HepG2 (cell line): Measurements from ENCODE around the gene KDM2B. TPM values are rescaled to one million over a fixed set of nuclear protein-coding genes. Genes with fewer than 3 reads are reported as not detected.

ENCODE experiments used
- ATAC-seq: fragments of 200-7000 bp; cut with Tn5 transposase; 3 replicates; pipeline ENCODE4 v1.9.1; 2020; ENCODE audit warnings: mild to moderate bottlenecking, moderate library complexity
- BruUV-seq: library from RNA; stranded (reverse); fragments of 400-500 nt; replicated peaks from 2 replicates; lab custom pipeline; 2021; lab: Mats Ljungman, UMichigan
- CTCF ChIA-PET: fragments of 300-600 bp; formaldehyde crosslinking; extraction: SDS; loops from one replicate; lab custom pipeline; 2021; ENCODE audit warnings: low total read pairs, inconsistent platforms, low intra/inter-chr PET ratio; lab: Yijun Ruan, JAX
- POLR2A ChIA-PET: fragments of 350-600 bp; sonication (Branson Sonifier 250); formaldehyde crosslinking; loops from one replicate; lab custom pipeline; 2020; ENCODE audit warnings: antibody characterized with exemption, inconsistent platforms; lab: Yijun Ruan, JAX
- DNase-seq: peaks from one replicate; pipeline ENCODE4 v3.0.0-alpha.2; 2015; ENCODE audit warnings: low spot score
- FAIRE-seq: peaks from 3 replicates; lab custom pipeline; 2011; peaks lifted over from hg19 to GRCh38; lab: Jason Lieb, UNC
- H2AFZ ChIP-seq: one replicate; pipeline ENCODE4 v1.6.1; 2011; ENCODE audit warnings: low read length, inconsistent platforms
- H3K27ac ChIP-seq: fragments of 300-600 bp; 3 replicates; pipeline ENCODE4 v1.8.0; 2011; ENCODE audit warnings: mixed run types, mild to moderate bottlenecking, mixed read lengths, low read length, inconsistent platforms; ENCODE audit not compliant: insufficient read depth; ENCODE audit errors: extremely low read length
- H3K27me3 ChIP-seq, 2 experiments: fragments of 200-600 bp in 1 of 2; 2 replicates in 1 of 2; 3 replicates in 1 of 2; pipeline versions ENCODE4 v1.6.0 to v1.8.0; 2011; ENCODE audit warnings: low read length in 2 of 2, mild to moderate bottlenecking in 2 of 2, moderate library complexity in 2 of 2, inconsistent platforms in 1 of 2; ENCODE audit not compliant: insufficient read depth in 2 of 2, control insufficient read depth in 1 of 2
- H3K36me3 ChIP-seq, 2 experiments: fragments of 200-600 bp in 1 of 2; replicated peaks in 1 of 2; 2 replicates in 1 of 2; 3 replicates in 1 of 2; pipeline versions ENCODE4 v1.5.1 to v1.8.0; 2011; ENCODE audit warnings: low read length in 2 of 2, inconsistent platforms in 1 of 2; ENCODE audit not compliant: insufficient read depth in 2 of 2, control insufficient read depth in 1 of 2
- H3K4me1 ChIP-seq: 2 replicates; pipeline ENCODE4 v1.5.1; 2012; ENCODE audit warnings: low read length, inconsistent platforms; ENCODE audit not compliant: insufficient read depth
- H3K4me2 ChIP-seq: 2 replicates; pipeline ENCODE4 v1.6.0; 2011; ENCODE audit warnings: low read depth, low read length, inconsistent platforms
- H3K4me3 ChIP-seq, 3 experiments: fragments of 200-600 bp in 1 of 3; sonication (generic), shearing (Covaris generic) in 1 of 3; replicated peaks in 1 of 3; 2 replicates each; pipeline ENCODE4 v1.5.1; 2011 to 2016; ENCODE audit warnings: low read length in 3 of 3, inconsistent platforms in 2 of 3, low read depth in 2 of 3, mild to moderate bottlenecking in 2 of 3, control low read depth in 1 of 3, mixed read lengths in 1 of 3; ENCODE audit not compliant: insufficient read depth in 1 of 3
- H3K79me2 ChIP-seq: one replicate; pipeline ENCODE4 v1.6.1; 2011; ENCODE audit warnings: low read length, inconsistent platforms; ENCODE audit not compliant: insufficient read depth
- H3K9ac ChIP-seq: 2 replicates; pipeline ENCODE4 v1.6.0; 2011; ENCODE audit warnings: mild to moderate bottlenecking, low read depth, low read length, inconsistent platforms; ENCODE audit not compliant: insufficient read depth
- H3K9me3 ChIP-seq: 2 replicates; pipeline ENCODE4 v1.5.1; 2012; ENCODE audit warnings: mild to moderate bottlenecking, low read length
- H4K20me1 ChIP-seq: 2 replicates; pipeline ENCODE4 v1.6.0; 2011; ENCODE audit warnings: inconsistent platforms, mild to moderate bottlenecking, low read length, moderate library complexity; ENCODE audit not compliant: insufficient read depth
- BCL6 ChIP-seq: IDR thresholded peaks from 2 replicates; pipeline ENCODE4 v1.6.1; 2016; ENCODE audit warnings: missing genetic modification reagents, missing compliant biosample characterization
- YEATS4 ChIP-seq: sonication (generic); formaldehyde crosslinking; IDR thresholded peaks from 2 replicates; pipeline ENCODE4 v1.4.0; 2020; ENCODE audit warnings: missing genetic modification reagents, borderline replicate concordance
- ZNF160 ChIP-seq: sonication (generic); formaldehyde crosslinking; IDR thresholded peaks from 2 replicates; pipeline ENCODE4 v1.8.0; 2022; ENCODE audit warnings: mild to moderate bottlenecking, inconsistent platforms, missing genetic modification reagents
- ZNF33A ChIP-seq: sonication (generic); formaldehyde crosslinking; IDR thresholded peaks from 2 replicates; pipeline ENCODE4 v1.5.1; 2020; ENCODE audit warnings: missing genetic modification reagents, mild to moderate bottlenecking, moderate library complexity, borderline replicate concordance
- WGBS: methylation state at CpG from one replicate; pipeline ENCODE4 v1.1.6; 2017; ENCODE audit warnings: low lambda C conversion rate; 5-methylcytosine and 5-hydroxymethylcytosine counted together
- in situ Hi-C: cut with HindIII; loops from 2 replicates; pipeline ENCODE4 v1.10.0; 2017; ENCODE audit warnings: low pct_unique_long_range_greater_than_20kb; ENCODE audit not compliant: extremely low pct_ligation_motif_present
- intact Hi-C: fragments of 100-400 bp; cut with micrococcal nuclease; formaldehyde crosslinking; loops from one replicate; pipeline ENCODE4 v1.10.0; 2022; ENCODE audit not compliant: unreplicated experiment
- polyA plus RNA-seq, 8 experiments: library from polyadenylated mRNA; depleted of rRNA in 3 of 8; stranded (reverse) in 7 of 8; unstranded in 1 of 8; fragments of >200 nt; fragmentation: Illumina TruSeq in 4 of 8; extraction: Trizol in 4 of 8; gene quantifications; 2 replicates each; pipeline versions ENCODE4 v1.2.1 to v1.2.3, GENCODE V29; 2011 to 2016; ENCODE audit warnings: low read depth in 4 of 8, missing spikeins in 1 of 8, mixed read lengths in 1 of 8; ENCODE audit not compliant: insufficient read depth in 1 of 8
- total RNA-seq, 5 experiments: library from RNA; depleted of rRNA; stranded (reverse); fragments of >200 nt; fragmentation: Illumina TruSeq; extraction: Trizol; gene quantifications; 2 replicates each; pipeline ENCODE4 v1.2.3, GENCODE V29; 2016; ENCODE audit warnings: low read depth in 1 of 5
- TF ChIP-seq, protein P1 (sequence below), 2 experiments: sonication (generic) in 1 of 2; formaldehyde crosslinking in 1 of 2; IDR thresholded peaks; 2 replicates each; pipeline versions ENCODE4 v1.5.1 to v1.6.1; 2011 to 2020; ENCODE audit warnings: borderline replicate concordance in 1 of 2, low read depth in 1 of 2, low read length in 1 of 2, mild to moderate bottlenecking in 1 of 2, missing genetic modification reagents in 1 of 2, moderate library complexity in 1 of 2
- TF ChIP-seq, protein P2 (sequence below): sonication (generic); formaldehyde crosslinking; IDR thresholded peaks from 2 replicates; pipeline ENCODE4 v1.5.1; 2020; ENCODE audit warnings: mild to moderate bottlenecking, missing genetic modification reagents, moderate library complexity

The KDM2B gene
- total and polyA plus RNA-seq, 2 of the 13 experiments (the other 11 are each of a cell fraction or from before 2014, with no cell fraction given): 17.5 to 26.1 TPM

DNA sequence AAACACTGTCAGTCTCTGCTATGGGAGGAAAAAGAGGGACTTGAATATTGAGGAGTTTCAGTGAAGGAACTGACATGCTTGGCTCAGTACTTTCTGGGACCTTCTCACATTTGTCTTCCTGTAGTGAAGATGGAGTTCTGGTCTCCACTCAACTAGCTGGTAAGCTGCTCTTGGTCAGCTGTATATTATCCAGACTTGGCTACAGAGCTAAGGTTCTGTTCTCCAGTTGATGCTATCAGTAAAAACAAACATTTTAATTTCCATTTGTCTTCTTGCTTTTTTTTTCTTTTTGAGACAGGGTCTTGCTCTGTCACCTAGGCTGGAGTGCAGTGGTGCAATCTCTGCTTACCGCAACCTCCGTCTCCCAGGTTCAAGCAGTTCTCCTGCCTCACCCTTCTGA lies 175.6 kb downstream of the KDM2B start:
- Histone ChIP-seq H3K27me3 (no peaks in the 10 kb centered on the region; a peak in 1 of 5 replicates), H3K4me3 (no peak overlapping the region), H3K4me1 (peaks cover 40% of the 10 kb centered on the region), H3K27ac (no peak overlapping the region), H3K79me2 (peaks cover 63% of the 10 kb centered on the region), H4K20me1 (no peaks in the 10 kb centered on the region; the same call in 1 of the 2 replicates), H3K9me3 (no peaks in the 10 kb centered on the region), H2AFZ (no peak overlapping the region), H3K9ac (no peak overlapping the region), H3K36me3 (peaks cover 6 to 14% of the 10 kb centered on the region in 2 experiments; a peak in 4 of 5 replicates), H3K4me2 (no peak overlapping the region)
- no TSS peak for BruUV-seq
- ATAC-seq (no peak), FAIRE-seq (no peak), DNase-seq (no peak)
- 98% methylated on average over 2 of the region's 2 CpGs for WGBS
- intact Hi-C loops: no loop called here
- TF ChIP-seq ZNF160 (CRISPR knock-in tag) (no peak), YEATS4 (CRISPR knock-in tag) (no peak), ZNF33A (CRISPR knock-in tag) (no peak), BCL6 (CRISPR knock-in tag) (no peak)
- TF ChIP-seq, protein P1, sequence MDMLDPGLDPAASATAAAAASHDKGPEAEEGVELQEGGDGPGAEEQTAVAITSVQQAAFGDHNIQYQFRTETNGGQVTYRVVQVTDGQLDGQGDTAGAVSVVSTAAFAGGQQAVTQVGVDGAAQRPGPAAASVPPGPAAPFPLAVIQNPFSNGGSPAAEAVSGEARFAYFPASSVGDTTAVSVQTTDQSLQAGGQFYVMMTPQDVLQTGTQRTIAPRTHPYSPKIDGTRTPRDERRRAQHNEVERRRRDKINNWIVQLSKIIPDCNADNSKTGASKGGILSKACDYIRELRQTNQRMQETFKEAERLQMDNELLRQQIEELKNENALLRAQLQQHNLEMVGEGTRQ (IDR thresholded peaks at IDR 0.05; ENCODE audit: low read depth, low read length): no peak
- TF ChIP-seq, protein P1 (CRISPR knock-in tag; IDR thresholded peaks at IDR 0.05; ENCODE audit: borderline replicate concordance): no peak
- TF ChIP-seq, protein P2, sequence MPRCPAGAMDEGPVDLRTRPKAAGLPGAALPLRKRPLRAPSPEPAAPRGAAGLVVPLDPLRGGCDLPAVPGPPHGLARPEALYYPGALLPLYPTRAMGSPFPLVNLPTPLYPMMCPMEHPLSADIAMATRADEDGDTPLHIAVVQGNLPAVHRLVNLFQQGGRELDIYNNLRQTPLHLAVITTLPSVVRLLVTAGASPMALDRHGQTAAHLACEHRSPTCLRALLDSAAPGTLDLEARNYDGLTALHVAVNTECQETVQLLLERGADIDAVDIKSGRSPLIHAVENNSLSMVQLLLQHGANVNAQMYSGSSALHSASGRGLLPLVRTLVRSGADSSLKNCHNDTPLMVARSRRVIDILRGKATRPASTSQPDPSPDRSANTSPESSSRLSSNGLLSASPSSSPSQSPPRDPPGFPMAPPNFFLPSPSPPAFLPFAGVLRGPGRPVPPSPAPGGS (CRISPR knock-in tag): no peak
- CTCF ChIA-PET: no interaction called here
- POLR2A ChIA-PET: interaction anchor here (1.1 to 1.6 kb wide), 2 partner anchors 53 to 54 kb away, joined by 4 to 8 read pairs; partner anchors contain the start of gene ANAPC5
- in situ Hi-C loops: no loop called here
